GM20000 (cell line): Measurements from ENCODE around the gene XRCC3.

ENCODE experiments used
- DNase-seq: peaks from one replicate; pipeline ENCODE4 v3.0.0; 2012; ENCODE audit warnings: low spot score
- TF ChIP-seq, protein P1 (sequence below): IDR thresholded peaks from 2 replicates; pipeline ENCODE4 v1.5.1; 2012; ENCODE audit warnings: mild to moderate bottlenecking, control low read depth; ENCODE audit errors: extremely low read depth, missing control alignments

Gene XRCC3

DNA sequence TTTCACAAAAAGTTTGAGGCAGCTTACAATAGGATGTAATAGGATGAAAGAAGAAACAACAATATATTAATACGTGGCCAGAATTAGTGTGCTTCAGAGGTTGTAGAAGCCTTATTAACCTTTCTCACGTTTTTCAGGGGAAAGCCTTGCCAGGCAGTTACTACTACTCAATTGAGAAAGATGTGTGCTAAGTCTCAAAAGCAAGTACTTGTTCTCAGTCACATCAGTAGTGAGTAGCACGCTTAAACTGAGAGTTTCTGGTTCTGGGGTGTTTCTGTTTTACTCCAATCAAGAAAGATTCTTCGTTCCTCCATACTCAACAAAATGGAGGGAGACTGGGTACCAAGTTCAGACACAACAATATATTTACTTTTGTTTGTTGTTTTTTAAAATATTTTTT lies 47.6 kb downstream of the XRCC3 start:
- DNase-seq: no peak
- TF ChIP-seq, protein P1, sequence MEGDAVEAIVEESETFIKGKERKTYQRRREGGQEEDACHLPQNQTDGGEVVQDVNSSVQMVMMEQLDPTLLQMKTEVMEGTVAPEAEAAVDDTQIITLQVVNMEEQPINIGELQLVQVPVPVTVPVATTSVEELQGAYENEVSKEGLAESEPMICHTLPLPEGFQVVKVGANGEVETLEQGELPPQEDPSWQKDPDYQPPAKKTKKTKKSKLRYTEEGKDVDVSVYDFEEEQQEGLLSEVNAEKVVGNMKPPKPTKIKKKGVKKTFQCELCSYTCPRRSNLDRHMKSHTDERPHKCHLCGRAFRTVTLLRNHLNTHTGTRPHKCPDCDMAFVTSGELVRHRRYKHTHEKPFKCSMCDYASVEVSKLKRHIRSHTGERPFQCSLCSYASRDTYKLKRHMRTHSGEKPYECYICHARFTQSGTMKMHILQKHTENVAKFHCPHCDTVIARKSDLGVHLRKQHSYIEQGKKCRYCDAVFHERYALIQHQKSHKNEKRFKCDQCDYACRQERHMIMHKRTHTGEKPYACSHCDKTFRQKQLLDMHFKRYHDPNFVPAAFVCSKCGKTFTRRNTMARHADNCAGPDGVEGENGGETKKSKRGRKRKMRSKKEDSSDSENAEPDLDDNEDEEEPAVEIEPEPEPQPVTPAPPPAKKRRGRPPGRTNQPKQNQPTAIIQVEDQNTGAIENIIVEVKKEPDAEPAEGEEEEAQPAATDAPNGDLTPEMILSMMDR: no peak

DNA sequence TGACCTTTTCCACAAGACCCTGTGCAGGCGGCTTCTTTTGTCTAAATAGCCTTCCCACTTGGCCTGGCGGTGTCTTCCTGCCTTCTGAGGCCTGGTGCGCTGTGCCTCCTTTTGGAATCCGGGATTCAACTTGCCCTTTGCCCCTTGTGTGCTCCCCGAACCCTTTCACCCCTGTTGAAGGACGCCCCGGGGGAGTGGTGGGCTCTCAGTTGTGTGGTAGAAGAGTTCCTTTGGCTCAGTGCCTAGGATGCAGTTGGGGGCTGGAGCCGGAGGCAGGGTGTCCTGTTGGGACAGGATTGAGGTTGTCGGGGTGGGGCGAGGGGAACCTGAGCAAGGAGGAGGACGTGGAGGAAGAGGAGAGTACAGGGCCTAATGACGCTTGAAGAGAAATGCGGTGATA lies 51.7 kb downstream of the XRCC3 start:
- TF ChIP-seq, protein P1: no peak
- no peak for DNase-seq

DNA sequence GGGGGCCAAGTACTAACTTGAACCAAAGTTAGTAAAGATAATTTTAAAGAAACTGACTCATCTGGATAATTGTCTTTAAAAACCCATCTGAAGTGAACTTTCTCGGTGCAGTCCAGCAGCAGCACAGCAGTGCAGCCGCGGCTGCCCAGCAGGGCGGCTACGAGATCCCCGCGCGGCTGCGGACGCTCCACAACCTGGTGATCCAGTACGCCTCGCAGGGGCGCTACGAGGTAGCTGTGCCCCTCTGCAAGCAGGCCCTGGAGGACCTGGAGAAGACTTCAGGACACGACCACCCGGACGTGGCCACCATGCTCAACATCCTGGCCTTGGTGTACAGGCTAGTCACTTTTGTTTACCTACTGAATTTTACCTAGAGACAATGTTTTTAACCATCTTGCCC lies 52.7 kb downstream of the XRCC3 start:
- TF ChIP-seq, protein P1: no peak
- no peak for DNase-seq

DNA sequence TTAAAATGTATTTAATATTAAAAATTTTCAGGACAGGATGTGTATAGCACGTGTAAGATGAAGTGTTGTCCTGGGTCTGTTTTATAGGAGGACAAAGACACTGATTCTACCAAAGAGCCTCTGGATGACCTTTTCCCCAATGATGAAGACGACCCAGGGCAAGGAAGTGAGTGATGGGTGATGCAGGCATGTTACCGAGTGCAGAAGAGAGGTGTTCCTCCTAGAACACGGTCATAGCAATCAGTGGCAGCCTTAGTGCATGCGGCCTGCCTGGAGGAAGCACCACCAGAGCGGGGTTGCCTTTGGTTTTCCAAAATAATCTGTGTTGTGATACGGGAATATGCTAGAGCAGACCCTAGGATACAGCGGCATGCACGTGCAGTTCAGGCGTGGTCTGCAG lies 53.2 kb downstream of the XRCC3 start:
- TF ChIP-seq, protein P1: no peak
- DNase-seq: no peak

DNA sequence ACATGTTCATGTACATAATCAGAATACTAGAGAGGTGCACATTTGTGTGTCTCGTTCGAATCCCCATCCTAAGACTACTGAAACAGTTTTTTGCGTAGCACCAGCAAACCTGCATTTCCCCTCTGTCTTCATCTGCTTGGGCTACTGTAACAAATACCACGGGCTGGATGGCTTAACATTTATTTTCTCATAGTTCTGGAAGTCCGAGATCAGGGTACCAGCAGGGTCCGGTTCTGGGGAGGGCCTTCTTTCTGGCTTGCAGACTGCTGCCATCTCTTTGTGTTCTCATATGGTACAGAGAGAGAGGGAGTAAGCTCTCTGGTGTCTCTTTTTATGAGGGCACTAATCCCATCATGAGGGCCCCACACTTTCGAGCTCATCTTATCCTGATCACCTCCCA lies 55.6 kb downstream of the XRCC3 start:
- TF ChIP-seq, protein P1: no peak
- no peak for DNase-seq

DNA sequence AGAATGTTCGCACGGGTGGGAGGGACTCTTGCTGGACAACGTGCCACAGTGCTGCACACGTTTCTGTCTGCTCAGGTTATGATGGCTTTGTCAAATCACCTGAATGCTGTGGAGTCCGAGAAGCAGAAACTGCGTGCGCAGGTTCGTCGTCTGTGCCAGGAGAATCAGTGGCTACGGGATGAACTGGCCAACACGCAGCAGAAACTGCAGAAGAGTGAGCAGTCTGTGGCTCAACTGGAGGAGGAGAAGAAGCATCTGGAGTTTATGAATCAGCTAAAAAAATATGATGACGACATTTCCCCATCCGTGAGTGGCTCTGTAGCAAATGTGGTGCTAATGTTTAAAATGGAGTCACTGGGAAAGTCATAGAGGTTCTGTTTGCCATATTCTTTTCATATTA lies 57.8 kb downstream of the XRCC3 start:
- no peak for DNase-seq
- TF ChIP-seq, protein P1: no peak

DNA sequence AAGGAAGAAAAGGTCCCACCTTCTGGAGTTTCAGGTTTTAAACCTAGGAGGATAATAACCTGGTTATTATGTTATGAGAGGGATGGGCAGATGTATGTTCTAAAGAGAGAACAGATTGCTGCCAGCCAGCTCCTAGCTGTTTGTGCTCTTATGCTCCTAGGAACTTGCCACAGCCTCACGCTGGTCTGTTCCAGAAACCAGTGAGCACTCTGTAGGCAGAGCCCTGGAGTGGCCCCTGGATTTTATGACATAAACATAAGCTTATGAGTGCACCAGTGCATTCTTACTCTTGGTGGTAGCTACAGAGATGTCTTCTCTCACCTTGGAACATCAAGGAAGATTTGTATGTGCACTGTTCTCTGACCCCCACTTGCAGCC lies 58.5 kb downstream of the XRCC3 start:
- DNase-seq: no peak
- TF ChIP-seq, protein P1: no peak
